ENCODE data around the gene PARD6B.

PARD6B gene

DNA sequence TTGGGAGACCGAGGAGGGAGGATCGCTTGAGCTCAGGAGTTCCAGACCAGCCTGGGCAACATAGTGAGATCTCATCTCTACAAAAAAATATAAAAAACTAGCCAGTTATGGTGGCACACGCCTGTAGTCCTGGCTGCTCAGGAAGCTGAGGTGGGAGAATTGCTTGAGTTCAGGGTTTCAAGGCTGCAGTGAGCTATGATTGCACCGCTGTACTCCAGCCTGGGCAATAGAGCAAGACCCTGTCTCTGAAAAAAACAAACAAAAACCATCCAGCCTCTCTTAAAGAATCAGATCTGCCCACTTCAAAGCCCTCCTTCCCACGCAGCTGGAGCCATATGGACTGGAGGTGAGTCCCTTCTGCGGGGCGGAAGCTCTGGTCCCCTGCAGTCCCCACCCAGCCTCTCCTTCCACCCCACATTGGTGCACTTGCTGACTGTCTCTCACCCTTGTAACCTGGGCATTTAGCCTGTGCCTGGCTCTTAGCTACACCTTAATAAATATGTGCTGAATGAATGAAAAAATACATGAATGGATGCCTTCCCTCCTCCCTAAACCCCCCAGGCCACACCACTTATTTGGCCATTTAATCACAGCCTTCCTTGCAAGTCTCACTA lies 7.2 kb upstream of the PARD6B start:
- no peak for TF ChIP-seq CTCF (IDR thresholded peaks at IDR 0.05; ENCODE audit: insufficient read depth, low read length, poor library complexity, severe bottlenecking)
- no peak overlapping the region for H3K4me3 ChIP-seq (replicated peaks; ENCODE audit: low read depth, low read length)
- no peaks in the 10 kb centered on the region for H3K36me3 ChIP-seq (ENCODE audit: control insufficient read depth, insufficient read depth, low read length)
- no peak for DNase-seq (ENCODE audit: extremely low read depth, insufficient read length)
- H3K27me3 ChIP-seq (replicated peaks; ENCODE audit: control insufficient read depth, insufficient read depth, low read length) = no peaks in the 10 kb centered on the region; the same call in 1 of the 2 replicates

DNA sequence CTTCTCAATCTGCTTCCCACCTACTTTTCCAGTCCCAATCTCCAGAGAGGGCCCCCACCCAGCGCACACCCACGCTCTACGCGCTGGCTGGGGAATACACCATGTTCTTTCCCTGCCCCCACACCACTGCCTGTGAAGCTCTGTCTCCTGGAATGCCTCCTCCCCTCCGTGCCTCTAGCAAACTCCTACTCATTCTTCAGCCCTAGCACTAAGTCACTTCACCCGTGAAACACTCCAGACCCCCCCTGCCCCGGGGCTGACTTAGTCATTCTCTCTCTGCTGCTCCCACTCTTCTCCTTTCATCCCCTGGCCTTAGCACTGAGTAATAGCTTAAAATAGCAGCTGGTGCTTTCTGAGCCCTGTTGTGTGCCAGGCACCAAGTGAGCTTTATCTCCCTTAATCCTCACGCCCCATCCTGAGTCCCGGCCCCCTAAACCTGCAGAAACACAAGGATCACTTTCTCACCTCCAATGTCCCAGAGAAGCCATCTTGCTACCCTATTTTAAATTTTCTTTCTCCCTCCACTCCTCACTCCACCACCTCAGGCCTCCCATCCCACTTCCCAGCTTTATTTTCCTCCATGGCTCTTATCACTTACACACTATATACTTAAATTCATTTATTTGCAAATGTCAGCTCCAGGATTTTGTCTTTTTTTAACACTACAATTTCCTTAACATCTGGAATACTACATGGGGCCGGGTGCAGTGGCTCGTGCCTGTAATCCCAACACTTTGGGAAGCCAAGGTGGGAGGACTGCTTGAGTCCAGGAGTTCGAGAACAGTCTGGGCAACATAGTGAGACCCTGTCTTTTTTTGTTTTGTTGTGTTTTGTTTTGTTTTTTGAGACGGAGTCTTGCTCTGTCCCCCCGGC lies 6.3 kb upstream of the PARD6B start:
- Histone ChIP-seq H3K27me3 (replicated peaks; ENCODE audit: control insufficient read depth, insufficient read depth, low read length) (no peaks in the 10 kb centered on the region; the same call in 1 of the 2 replicates), H3K4me3 (replicated peaks; ENCODE audit: low read depth, low read length) (no peak overlapping the region), H3K36me3 (ENCODE audit: control insufficient read depth, insufficient read depth, low read length) (no peaks in the 10 kb centered on the region)
- no peak for TF ChIP-seq CTCF (IDR thresholded peaks at IDR 0.05; ENCODE audit: insufficient read depth, low read length, poor library complexity, severe bottlenecking)
- DNase-seq (ENCODE audit: extremely low read depth, insufficient read length) = no peak

- Histone ChIP-seq H3K4me3 (replicated peaks; ENCODE audit: low read depth, low read length) (no peak overlapping the region), H3K27me3 (replicated peaks; ENCODE audit: control insufficient read depth, insufficient read depth, low read length) (no peaks in the 10 kb centered on the region; the same call in 1 of the 2 replicates), H3K36me3 (ENCODE audit: control insufficient read depth, insufficient read depth, low read length) (no peaks in the 10 kb centered on the region)
- no peak for TF ChIP-seq CTCF (IDR thresholded peaks at IDR 0.05; ENCODE audit: insufficient read depth, low read length, poor library complexity, severe bottlenecking)
- DNase-seq (ENCODE audit: extremely low read depth, insufficient read length) = no peak
Measured at GRCh38 chr20:50725724-50726005, 5.7 kb upstream of the PARD6B start.

GRCh38 chr20:50726955-50727791 lies 4.2 kb upstream of the PARD6B start:
- H3K36me3 ChIP-seq (ENCODE audit: control insufficient read depth, insufficient read depth, low read length) = no peaks in the 10 kb centered on the region
- no peak for TF ChIP-seq CTCF (IDR thresholded peaks at IDR 0.05; ENCODE audit: insufficient read depth, low read length, poor library complexity, severe bottlenecking)
- H3K4me3 ChIP-seq (replicated peaks; ENCODE audit: low read depth, low read length) = no peak overlapping the region
- DNase-seq (ENCODE audit: extremely low read depth, insufficient read length) = no peak
- no peaks in the 10 kb centered on the region for H3K27me3 ChIP-seq (replicated peaks; ENCODE audit: control insufficient read depth, insufficient read depth, low read length)

DNA sequence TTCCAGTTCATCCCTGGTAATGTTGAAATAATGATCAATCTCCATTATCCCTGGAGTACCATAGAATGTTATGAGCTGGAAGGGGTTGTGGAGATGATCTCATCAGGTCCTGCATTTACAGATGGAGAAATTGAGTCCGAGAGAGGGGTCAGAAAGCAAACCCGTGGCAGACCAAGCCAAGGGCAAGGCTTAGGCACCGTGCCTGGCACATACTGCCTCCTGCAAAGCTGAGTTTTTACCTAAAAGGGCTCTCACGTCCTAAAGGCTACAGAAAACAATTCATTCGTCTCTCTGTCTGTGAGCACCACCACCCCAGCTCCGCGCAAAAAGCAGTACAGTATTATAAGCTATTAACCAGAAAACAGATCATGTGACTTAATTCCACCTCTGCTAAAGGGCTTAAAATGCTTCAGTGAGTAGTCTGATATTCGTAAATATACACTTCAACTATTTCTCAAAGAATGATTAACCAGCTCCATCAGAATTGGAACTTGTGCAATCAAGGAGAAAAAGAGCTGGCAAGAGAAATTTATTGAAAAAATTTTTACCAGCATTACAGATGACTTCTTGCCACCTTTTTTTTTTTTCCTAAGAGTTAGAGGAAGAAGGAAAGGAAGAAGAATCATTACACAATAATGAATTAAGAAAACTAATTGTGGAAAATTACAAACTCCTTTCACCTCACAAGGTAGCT lies 3.4 kb upstream of the PARD6B start:
- H3K36me3 ChIP-seq (ENCODE audit: control insufficient read depth, insufficient read depth, low read length) = no peaks in the 10 kb centered on the region
- H3K4me3 ChIP-seq (replicated peaks; ENCODE audit: low read depth, low read length) = no peak overlapping the region
- no peak for DNase-seq (ENCODE audit: extremely low read depth, insufficient read length)
- no peak for TF ChIP-seq CTCF (IDR thresholded peaks at IDR 0.05; ENCODE audit: insufficient read depth, low read length, poor library complexity, severe bottlenecking)
- no peaks in the 10 kb centered on the region for H3K27me3 ChIP-seq (replicated peaks; ENCODE audit: control insufficient read depth, insufficient read depth, low read length)

All from GM06990 (cell line).